ENCODE measurements around the gene EFCC1.

EFCC1 gene

DNA sequence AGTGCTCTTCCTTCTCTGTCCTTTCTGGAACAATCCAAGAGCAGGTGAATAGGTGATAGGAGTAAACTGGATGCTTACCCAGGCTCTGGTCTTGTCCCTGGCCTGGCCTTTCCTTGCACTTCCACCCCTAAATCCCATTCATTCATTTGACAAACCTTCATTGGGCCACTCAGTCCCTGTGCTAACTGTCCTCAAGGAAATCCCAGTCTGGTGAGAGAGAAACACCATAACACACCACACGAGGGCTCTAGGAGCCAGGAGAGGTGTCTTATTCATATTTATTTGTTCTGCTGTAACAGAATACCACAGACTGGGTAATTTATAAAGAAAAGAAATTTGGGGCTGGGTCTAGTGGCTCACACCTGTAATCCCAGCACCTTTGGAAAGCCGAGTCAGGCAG is 22.8 kb downstream of the EFCC1 start:
- TF ChIP-seq ZBTB7A (IDR thresholded peaks at IDR 0.05; ENCODE audit: low read depth) (no peak), RAD21 (IDR thresholded peaks at IDR 0.05; ENCODE audit: low read depth) (peak; percentile 33)

DNA sequence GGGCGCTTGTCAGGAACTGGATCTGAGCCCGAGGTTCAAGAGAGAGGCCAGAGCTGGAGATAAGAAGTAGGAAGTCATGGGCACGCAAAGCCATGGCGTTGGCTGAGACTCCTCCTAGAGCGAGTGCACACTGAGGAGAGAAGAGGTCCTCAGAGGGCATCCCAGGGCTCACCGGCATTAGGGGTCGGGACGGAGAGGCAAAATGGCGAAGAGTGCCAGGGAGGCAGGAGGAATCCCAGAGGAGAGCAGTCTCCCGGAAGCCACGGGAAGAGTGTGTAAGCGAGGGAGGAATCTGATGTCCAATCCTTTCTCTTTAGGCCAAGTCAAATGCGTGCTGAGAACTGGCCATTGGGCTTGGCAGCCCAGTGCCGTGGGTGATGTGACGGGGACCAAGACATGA is 24.0 kb downstream of the EFCC1 start:
- no peak for TF ChIP-seq CEBPB (IDR thresholded peaks at IDR 0.05)
- no peak for TF ChIP-seq RAD21 (IDR thresholded peaks at IDR 0.05; ENCODE audit: low read depth)
- TF ChIP-seq TEAD4 (IDR thresholded peaks at IDR 0.05): no peak

DNA sequence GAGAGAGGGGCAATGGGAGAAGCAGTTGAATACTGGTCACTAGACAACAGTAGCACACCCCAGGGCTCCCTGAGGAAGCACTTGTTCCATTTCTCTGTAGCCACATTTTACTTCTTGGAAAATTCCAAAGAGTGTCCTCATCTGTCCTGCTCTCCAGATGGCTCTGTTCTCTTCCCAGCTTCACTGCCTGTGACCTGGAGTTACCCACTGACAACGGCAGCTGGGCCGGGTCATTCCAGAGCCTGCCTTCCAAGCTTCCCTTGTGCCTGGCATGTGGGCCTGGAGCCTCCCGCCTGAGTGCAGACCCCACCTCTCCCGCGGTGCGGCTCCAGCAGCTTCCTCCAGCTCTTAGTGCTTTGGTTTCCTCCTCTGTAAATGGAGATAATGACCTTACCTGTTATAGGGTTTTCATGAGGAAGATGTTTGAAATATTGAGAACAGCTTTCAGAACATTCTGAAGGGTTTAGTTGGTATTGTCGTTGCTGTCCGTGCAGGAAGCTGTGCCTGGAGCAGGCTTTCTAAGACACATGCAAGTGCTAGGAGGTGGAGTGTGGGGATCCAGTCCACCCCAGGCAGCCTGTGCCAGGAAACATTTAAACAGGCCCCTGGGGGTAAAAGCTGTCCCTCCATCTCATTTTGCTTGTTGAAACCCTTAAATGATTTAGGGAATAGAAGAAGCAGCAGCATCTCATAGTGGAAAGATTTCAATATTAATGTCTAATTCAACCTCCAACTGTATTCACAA is 24.8 kb downstream of the EFCC1 start:
- TF ChIP-seq EP300 (IDR thresholded peaks at IDR 0.05; ENCODE audit: borderline replicate concordance): no peak
- TF ChIP-seq, protein P1, sequence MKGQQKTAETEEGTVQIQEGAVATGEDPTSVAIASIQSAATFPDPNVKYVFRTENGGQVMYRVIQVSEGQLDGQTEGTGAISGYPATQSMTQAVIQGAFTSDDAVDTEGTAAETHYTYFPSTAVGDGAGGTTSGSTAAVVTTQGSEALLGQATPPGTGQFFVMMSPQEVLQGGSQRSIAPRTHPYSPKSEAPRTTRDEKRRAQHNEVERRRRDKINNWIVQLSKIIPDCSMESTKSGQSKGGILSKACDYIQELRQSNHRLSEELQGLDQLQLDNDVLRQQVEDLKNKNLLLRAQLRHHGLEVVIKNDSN (IDR thresholded peaks at IDR 0.05): no peak
- TF ChIP-seq, protein P2, sequence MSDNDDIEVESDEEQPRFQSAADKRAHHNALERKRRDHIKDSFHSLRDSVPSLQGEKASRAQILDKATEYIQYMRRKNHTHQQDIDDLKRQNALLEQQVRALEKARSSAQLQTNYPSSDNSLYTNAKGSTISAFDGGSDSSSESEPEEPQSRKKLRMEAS (IDR thresholded peaks at IDR 0.05): no peak
- no peak for TF ChIP-seq NFIC (IDR thresholded peaks at IDR 0.05)
- no peak for TF ChIP-seq EGR1 (IDR thresholded peaks at IDR 0.05)
- TF ChIP-seq TEAD4 (IDR thresholded peaks at IDR 0.05): no peak
- no peak for TF ChIP-seq CEBPB (IDR thresholded peaks at IDR 0.05)
- no peak for TF ChIP-seq ZBTB7A (IDR thresholded peaks at IDR 0.05; ENCODE audit: low read depth)

DNA sequence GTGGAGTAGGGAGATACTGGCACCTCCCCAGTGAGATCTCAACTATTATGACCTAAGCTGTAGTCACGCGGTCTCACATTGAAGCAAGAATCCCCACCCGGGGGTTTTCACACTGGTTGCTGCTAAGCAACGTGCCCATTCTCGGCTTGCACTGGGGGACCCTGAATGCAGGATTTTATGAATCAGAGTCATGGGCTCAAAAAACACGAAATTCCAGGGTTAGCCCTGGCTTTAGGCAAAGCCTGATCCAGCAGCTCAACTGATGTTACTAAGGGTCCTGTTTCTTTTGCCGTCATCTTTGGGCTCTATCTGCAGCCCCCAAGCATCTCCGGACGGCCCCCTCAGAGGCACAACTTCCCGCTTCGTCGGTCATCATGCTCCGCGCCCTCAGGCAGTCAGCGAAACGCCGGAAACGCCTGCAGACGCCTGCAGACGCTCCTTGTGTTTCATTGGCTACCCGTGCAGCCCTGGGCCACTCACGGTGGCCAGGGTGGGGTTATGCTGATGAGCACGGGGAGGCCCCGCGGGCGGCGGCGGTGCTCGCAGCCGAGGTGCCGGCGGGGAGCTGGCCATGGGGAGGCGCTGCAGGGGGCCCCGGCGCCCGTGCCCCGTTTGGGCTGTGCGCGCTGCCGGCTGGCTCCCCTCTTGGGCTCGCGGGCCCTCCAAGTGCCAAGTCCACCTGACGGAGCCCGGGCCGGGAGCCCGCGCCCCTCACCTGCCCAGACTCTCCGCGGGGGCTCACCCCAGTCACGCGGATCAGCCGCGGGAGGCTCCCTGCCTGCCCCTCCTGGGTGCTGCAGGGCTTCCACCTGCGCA is 25.8 kb downstream of the EFCC1 start:
- TF ChIP-seq CREB1 (IDR thresholded peaks at IDR 0.05; ENCODE audit: low read depth) (peak; percentile 29; the same call in 1 of the 2 replicates), EGR1 (IDR thresholded peaks at IDR 0.05) (no peak), RAD21 (IDR thresholded peaks at IDR 0.05; ENCODE audit: low read depth) (peak; percentile 9; the same call in 1 of the 2 replicates), FOXM1 (IDR thresholded peaks at IDR 0.05; ENCODE audit: borderline replicate concordance, low read depth) (no peak), EP300 (IDR thresholded peaks at IDR 0.05; ENCODE audit: borderline replicate concordance) (no peak), TEAD4 (IDR thresholded peaks at IDR 0.05) (no peak), ZBTB7A (IDR thresholded peaks at IDR 0.05; ENCODE audit: low read depth) (peak; percentile 82; the same call in 1 of the 2 replicates), CEBPB (IDR thresholded peaks at IDR 0.05) (no peak), TCF12 (IDR thresholded peaks at IDR 0.05; ENCODE audit: low read depth) (no peak), YY1 (IDR thresholded peaks at IDR 0.05; ENCODE audit: low read depth) (no peak), NFIC (IDR thresholded peaks at IDR 0.05) (no peak), TAF1 (IDR thresholded peaks at IDR 0.05; ENCODE audit: low read depth) (peak; percentile 59; the same call in 1 of the 2 replicates)
- TF ChIP-seq, protein P2 (IDR thresholded peaks at IDR 0.05): peak; percentile 99
- TF ChIP-seq, protein P3, sequence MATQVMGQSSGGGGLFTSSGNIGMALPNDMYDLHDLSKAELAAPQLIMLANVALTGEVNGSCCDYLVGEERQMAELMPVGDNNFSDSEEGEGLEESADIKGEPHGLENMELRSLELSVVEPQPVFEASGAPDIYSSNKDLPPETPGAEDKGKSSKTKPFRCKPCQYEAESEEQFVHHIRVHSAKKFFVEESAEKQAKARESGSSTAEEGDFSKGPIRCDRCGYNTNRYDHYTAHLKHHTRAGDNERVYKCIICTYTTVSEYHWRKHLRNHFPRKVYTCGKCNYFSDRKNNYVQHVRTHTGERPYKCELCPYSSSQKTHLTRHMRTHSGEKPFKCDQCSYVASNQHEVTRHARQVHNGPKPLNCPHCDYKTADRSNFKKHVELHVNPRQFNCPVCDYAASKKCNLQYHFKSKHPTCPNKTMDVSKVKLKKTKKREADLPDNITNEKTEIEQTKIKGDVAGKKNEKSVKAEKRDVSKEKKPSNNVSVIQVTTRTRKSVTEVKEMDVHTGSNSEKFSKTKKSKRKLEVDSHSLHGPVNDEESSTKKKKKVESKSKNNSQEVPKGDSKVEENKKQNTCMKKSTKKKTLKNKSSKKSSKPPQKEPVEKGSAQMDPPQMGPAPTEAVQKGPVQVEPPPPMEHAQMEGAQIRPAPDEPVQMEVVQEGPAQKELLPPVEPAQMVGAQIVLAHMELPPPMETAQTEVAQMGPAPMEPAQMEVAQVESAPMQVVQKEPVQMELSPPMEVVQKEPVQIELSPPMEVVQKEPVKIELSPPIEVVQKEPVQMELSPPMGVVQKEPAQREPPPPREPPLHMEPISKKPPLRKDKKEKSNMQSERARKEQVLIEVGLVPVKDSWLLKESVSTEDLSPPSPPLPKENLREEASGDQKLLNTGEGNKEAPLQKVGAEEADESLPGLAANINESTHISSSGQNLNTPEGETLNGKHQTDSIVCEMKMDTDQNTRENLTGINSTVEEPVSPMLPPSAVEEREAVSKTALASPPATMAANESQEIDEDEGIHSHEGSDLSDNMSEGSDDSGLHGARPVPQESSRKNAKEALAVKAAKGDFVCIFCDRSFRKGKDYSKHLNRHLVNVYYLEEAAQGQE (IDR thresholded peaks at IDR 0.05; ENCODE audit: low read depth): no peak
- TF ChIP-seq, protein P1 (IDR thresholded peaks at IDR 0.05): 0 out of 2 replicates have a peak, but pooled peaks have one; percentile 11

DNA sequence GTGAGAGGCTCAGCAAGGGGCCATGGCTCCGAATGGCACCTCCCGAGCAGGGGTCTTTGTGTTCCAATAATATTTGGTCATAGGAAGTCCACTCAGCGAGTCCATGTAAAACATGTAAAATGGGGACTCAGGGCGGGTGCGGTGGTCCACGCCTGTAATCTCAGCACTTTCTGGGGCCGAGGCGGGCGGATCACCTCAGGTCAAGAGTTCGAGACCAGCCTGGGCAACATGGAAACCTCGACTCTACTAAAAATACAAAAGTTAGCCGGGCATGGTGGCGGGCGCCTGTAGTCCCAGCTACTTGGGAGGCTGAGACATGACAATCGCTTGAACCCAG is 26.4 kb downstream of the EFCC1 start:
- no peak for TF ChIP-seq CREB1 (IDR thresholded peaks at IDR 0.05; ENCODE audit: low read depth)
- TF ChIP-seq, protein P1 (IDR thresholded peaks at IDR 0.05): no peak
- TF ChIP-seq EP300 (IDR thresholded peaks at IDR 0.05; ENCODE audit: borderline replicate concordance): no peak
- no peak for TF ChIP-seq YY1 (IDR thresholded peaks at IDR 0.05; ENCODE audit: low read depth)
- no peak for TF ChIP-seq EGR1 (IDR thresholded peaks at IDR 0.05)
- TF ChIP-seq TAF1 (IDR thresholded peaks at IDR 0.05; ENCODE audit: low read depth): no peak
- no peak for TF ChIP-seq ZBTB7A (IDR thresholded peaks at IDR 0.05; ENCODE audit: low read depth)
- TF ChIP-seq RAD21 (IDR thresholded peaks at IDR 0.05; ENCODE audit: low read depth): no peak
- no peak for TF ChIP-seq TEAD4 (IDR thresholded peaks at IDR 0.05)

DNA sequence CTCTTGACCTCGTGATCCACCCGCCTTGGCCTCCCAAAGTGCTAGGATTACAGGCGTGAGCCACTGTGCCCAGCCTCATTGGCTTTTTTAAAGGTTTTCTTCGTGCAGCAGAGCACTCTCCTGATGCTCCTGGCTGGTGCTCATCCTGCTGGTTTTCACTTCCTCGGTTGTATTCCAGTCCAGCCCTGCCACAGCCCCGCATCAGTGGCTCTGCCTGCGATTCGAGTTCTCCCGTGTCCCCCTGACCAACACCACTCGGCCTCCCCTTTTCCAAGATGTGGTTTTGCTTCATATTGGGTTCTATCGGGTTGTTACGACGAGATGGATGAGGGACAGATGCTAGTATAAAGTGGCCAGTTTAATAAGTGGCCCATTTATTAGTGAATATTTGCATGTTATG is 27.8 kb downstream of the EFCC1 start:
- TF ChIP-seq EP300 (IDR thresholded peaks at IDR 0.05; ENCODE audit: borderline replicate concordance) (no peak), RAD21 (IDR thresholded peaks at IDR 0.05; ENCODE audit: low read depth) (no peak), YY1 (IDR thresholded peaks at IDR 0.05; ENCODE audit: low read depth) (no peak), CEBPB (IDR thresholded peaks at IDR 0.05) (no peak), TAF1 (IDR thresholded peaks at IDR 0.05; ENCODE audit: low read depth) (no peak)
- TF ChIP-seq, protein P3 (IDR thresholded peaks at IDR 0.05; ENCODE audit: low read depth): no peak
